IPS DF 19.7 (cell line): ENCODE results near the gene EMID1.
"Not testable (repeated sequence)": the region's sequence is repeated elsewhere in the genome, so short reads cannot be mapped to it uniquely, and the experiment has no call there.

Experiments used
- DNase-seq: peaks from one replicate; pipeline ENCODE4 v3.0.0-alpha.2; 2013; ENCODE audit warnings: low read depth, low spot score

EMID1 gene

DNA sequence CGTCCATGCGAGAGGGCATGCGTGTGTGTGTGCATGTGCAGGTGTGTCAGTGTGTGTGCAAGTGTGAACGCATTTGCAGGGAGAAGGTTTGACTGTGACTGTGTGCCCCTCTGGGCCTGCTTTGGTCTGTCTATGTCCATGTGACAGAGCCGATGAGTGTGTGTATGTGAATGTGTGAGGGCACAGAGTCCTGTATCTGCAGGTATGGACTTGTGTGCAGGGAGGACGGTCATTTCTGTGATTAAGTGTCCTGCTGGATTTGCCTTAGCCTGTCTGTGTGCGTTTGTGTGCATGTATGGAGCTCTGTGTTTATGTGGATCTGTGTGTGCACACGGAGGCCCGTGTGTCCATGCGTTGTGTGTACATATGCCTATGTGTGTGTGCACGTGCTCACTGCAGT is 5.4 kb downstream of the EMID1 start:
- DNase-seq: no peak

DNA sequence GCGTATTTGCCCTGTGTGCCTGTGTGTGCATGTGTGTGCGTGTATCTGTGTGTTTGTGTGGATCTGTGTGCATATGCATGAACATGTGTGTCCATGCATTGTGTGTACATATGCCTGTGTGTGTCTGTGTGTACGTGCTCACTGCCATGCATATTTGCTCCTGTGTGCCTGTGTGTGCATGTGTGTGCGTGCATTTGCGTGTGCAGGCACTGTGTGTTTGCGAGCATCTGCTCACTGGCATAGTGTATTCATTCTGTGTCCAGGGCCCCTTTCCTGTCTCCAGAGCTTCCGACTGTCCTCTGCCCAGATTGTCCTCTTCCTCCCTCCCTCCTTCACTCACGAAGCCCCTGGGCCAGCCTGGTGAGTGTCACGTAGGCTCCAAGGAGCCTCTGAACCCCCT is 5.8 kb downstream of the EMID1 start:
- no peak for DNase-seq

DNA sequence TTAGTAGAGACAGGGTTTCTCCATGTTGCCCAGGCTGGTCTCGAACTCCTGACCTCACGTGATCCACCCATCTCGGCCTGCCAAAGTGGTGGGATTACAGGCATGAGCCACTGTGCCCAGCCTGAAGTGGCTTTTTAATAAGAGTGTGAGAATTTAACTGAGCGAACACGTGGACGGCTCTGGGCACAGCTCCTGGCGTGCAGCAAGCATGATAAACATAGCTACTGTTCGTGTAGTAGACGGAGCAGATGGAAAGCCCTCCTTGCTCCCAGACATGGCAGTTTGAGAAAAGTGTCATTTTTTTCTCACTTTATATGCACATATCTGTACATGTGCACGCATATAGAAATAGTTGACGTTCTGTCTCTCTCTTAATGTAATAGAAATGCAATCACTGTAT is 7.0 kb downstream of the EMID1 start:
- DNase-seq: no peak

DNA sequence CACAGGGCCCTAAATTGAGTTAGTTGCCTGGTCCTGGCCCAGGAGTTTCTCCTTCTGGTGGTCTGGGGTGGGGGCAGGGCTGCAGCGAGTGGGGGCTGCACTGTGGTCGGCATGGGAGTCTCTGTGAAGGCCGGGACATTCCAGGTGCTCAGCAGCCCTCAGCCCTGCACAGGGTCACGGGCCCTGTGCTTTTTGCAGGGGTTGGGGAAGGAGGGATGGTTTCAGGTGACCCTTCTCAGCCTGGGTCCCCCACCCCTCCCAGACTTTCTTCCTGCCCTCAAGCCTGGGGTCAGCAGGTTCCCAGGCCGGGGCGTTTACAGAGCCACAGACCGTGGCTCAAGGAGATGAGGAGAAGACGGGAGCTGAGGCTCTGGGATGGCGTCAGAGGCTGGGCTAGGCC is 7.8 kb downstream of the EMID1 start:
- no peak for DNase-seq

DNA sequence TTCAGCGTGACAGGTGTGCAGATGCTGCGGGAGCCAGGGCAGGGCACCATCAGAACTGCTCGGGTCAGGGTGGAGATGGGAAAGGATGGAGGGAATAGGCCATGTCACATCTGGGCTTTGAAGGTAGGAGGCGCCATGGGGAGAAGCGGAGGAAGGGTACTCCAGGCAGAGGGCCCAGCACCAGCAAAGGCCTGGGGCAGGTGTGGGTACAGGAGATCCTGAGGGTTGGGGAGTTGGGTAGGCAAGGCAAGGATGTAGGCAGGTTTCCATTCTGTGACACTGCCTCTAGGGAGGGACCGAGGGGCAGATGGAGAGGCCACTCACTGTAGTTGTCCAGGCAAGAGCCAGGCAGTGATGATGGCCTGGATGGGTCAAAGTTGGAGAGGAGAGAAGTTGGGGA is 8.5 kb downstream of the EMID1 start:
- no peak for DNase-seq

DNA sequence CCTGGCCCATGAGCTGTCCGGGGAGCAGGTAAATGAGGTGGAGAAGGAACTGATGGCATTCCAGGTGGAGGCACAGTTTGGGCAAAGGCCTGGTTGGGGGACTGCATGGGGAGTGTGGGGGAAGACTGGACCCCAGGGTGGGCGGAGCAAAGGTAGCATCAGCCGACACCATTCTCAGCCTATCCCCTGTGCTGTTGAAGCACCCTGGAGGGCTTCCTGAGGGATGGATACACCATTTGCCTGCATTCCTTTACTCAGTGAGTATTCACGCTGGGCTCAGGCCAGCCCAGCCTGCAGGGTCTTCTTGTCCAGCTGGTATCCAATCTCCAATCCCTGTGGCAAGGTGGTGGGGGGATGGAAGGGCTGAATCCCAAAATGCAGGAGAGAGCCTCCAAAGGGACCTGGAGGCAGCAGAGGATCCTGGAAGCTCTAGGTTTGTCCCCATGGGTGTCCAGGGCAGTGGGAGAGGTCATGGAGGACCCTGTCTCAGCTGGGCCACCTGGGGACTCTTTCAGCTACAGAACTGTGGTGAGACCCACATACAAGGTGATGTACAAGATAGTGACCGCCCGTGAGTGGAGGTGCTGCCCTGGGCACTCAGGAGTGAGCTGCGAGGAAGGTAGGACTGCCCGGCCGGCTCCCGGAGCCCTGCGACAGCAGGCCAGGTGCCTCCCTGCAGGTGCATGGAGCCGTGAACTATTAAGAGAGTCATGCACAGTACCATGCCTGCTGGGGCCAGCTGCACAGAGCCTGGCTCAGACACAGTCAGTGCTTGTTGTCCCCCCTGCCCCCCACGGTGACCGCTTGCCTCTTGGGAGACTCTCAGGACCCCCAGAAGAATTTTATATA is 9.5 kb downstream of the EMID1 start:
- no peak for DNase-seq

DNA sequence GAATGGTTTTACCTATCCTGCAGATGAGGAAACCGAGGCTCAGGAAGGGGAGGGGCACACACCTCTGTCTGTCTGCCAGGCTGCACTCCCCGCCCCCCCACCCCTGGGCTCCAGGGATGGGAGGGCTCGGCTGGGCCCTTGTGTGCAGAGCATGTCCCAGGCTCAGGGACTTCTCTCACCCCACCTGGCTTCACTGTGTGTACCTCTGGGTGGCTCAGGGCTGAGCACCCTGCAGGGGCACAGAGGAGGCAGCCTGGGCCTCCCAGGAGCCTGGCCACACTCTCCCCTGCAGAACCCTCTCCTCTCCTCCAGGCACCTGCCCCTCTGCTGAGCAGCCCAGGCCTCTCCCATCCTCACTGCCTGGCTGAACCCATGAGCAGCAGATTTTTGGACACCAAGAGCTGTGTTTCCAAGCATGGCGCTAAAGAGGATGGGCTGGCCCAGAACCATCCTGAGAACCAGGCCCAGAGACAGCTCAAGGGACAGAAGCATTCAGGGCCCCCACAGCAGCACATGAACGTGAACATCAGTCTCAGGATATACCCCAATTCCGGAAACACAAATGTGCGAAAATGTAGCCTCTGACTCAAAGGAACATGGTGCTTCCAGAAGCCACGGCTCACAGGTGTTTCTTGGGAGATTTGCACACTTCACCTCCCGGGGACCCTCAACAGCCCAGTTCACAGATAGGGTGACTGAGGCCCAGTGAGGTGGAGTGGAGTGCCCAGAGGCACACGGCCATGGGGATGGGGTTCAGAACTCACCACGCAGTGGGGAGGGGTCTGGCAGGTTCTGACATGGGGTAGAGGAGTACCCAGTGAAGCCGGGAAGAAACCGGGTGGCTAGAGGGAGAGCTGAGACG is 10.5 kb downstream of the EMID1 start:
- no peak for DNase-seq

DNA sequence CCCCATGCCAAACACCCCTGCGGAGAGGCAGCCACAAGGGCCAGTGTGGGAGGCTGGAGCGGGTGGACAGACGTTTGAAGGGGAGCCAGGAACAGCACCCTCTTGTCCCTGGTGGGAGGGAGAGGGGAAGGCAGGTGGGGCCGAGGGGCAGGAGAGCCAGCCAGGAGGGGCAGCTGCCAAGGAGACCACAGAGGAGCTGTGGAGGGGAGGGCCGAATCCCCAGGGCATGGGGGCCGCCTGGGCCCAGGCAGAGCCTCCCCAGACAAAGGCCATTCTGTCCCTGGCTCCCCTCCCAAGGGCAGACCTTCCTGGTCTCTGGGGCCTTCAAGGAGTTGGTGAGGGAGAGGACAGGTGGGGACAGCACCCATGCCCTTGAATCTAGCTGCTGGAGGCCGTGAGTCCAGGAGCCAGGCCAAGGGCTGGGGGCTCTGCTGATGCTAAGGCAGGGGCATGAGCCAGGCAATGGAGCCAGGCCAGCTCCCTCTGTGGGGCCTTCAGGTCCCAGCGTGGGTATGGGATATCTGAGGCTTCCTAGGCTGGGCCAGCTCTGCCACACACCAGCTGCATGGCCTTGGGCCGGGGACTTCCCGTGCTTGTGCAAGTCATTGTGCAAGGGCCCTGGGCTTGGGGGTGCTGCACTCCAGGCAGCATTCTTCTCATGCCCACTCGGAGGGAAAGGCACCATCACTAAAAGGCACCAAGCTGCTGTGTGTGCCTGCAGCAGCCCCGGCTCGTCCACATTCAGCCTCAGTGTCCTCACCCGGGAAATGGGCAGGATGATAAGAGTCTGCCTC is 11.4 kb downstream of the EMID1 start:
- DNase-seq: no peak

DNA sequence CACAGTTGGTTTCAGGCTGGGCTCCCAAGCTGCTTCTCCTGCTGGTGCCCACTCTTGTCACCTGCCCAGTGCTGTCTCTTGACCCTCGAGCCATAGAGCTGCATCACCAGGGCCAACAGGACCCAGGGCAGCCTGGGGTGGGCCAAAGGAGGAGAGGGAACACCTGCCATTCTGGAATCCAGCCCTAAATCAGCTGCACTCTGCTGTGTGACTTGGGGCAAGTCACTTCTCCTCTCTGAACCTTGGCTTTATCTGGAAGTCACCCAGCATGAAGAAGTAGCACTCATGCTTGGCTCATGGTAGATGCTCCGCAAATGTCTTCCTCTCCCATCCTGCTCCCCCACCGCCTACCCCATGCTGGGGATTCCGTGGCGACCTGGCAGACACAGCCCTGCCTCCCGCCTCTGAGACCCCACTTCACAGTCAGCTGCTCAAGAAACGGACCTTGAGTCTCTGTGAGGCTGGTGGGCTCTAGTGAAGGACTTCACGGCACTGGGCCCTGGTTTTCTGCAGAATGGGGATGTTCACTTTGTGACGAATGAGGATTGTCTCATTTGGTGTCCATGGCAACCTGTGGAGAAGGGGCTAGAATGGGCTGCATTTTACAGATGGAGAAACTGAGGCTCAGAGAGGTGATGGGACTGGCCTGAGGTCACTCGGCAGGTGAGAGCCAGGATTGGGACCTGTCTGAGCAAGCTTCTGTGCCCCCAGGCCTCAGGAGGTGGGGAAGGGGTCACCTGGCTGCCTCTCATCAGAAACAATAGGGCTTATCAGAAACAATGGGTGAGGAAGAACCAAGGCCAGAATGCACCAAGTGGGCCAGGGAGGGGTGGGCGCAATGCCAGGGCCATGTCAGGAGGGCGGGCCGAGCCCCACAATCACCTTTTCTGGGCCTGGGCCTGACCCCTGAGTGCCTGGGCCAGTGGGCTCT is 12.4 kb downstream of the EMID1 start:
- DNase-seq: no peak

DNA sequence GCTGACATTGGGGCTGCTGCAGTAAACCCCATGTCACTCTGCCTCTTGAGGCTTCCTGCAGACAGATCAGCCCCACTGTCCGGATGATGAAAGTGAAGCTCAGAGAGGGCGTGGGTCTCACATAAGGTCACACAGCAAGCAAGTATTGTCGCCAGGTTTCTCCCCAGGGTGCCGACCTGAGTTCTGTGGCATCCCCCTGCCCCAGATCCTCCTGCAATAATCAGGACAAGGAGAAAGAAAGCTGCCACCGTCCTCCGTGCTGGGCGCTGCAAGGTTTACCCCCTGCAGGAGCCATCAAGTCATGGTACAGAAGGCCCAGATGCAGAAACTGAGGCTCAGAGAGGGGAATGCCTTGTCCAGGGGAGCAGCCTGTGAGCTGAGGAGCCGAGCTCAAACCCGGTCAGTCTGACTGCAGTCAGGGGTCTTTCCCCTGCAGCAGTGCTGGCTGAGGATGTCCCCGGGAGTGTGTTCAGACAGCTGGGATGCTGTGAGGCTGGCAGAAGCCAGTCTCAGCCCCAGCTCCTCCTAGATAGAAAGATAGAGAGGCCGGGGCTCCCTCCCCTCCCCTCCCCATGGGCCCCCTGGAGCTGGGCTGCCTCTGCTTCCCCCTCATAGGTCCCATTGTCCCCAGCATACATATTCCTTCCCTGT is 13.2 kb downstream of the EMID1 start:
- no peak for DNase-seq

DNA sequence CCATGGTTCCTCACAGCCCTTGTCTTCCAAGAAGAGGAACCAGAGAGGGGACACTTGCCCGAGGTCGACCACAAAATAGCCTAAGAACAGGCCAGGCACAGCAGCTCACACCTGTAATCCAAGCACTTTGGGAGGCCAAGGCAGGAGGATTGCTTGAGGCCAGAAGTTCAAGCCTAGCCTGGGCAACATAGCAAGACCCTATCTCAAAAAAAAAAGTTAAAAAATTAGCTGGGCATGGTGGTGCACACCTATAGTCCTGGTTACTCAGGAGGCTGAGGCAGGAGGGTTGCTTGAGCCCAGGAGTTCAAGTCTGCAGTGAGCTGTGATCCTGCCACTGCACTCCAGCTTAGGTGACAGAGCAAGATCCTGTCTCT is 13.7 kb downstream of the EMID1 start:
- not testable (repeated sequence) for DNase-seq

DNA sequence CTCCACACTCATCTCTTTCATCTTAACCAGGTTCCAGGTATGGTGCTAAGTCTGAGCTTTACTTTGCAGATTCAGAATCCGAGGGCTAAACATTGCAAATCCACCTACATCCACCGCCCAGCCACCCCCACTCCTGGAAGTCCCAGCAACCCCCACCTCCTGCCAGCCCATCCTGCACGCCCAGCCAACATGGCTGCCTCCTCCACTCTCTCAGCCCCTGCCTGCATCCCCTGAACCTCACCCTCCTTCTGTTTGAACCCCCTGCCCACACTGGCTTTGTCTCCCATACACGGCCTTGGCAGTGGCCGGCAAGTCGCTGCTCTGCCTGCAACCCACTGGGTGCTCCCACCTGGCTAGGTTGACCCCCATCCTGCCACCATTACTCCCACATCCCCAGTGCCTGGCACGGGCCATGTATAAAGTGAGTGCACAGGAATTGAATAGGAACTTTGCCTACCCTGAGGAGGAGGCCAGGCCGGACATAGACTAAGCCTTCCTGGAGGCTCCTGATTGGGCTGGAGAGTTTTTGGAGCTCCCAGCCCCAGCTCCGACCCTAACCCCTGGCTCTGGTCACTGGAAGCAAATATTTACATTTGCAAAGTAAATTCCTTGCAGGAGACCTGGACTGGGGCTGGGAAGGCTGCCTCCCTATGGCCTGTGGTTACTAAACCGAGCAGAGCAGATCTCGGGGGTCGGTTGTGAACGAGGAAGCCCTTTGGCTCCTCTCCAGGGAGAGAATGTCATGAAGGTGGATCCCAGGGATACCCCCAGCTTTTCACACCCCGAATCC is 14.4 kb downstream of the EMID1 start:
- DNase-seq: no peak

DNA sequence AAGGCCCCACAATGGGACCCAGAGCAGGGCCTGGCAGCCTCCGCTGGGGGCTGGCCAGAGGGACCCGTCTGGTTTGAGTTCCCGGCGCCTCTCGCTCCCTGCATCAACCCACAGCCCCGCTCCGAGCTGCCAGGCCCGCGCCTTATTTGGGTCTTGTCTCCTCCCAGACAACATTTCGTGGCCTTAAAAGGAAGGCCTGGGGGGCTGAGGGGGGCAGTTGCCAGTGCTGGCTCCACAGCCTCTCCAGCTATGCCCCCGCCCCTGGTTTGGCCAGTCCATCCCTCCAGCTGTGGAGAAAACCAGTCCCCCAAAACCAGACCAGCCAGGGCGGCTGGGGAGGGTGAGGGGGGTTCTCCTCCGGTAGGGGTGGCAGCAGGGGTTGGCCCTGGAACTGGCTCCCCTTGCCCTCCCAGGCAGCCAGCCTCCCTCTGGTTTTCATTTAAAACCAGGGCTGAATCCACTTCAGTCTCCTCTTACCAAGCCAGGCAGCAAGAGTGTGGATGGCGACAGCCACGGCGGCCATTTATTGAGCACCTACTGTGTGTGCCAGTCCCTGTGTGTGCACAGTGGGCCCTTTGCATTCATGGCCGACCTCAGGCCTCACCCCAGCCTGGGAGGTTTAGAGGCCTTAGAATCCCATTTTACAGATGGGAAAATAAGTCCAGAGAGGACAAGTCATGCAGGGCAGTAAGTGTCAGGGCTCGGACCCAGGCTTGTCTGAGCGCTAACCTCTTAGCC is 18.6 kb downstream of the EMID1 start:
- DNase-seq: no peak

DNA sequence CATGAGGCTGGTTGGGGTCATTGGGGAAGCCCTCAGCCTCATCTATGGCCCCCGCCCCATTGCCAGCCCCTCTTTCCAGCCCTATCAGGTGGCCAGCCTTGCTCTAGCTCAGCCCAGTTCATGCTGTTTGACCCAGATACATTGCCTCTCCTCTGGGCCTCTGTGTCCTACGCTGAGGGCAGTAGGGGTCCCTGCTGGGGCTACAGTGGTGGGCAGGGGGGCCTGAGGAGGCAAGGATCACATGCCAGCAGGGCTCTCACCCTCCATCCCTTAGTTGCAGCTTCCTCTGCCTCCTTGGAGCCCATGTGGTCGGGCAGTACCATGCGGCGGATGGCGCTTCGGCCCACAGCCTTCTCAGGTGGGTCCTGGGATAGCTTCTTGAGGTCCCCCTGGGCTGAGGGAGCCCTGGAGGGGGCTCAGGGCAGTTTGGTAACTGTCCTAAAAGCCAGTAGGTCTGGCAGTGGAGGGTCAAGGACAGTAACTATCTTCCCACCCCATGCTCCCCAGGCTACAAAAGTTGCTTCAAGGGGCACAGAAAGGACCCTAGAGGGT is 19.2 kb downstream of the EMID1 start:
- DNase-seq: no peak

DNA sequence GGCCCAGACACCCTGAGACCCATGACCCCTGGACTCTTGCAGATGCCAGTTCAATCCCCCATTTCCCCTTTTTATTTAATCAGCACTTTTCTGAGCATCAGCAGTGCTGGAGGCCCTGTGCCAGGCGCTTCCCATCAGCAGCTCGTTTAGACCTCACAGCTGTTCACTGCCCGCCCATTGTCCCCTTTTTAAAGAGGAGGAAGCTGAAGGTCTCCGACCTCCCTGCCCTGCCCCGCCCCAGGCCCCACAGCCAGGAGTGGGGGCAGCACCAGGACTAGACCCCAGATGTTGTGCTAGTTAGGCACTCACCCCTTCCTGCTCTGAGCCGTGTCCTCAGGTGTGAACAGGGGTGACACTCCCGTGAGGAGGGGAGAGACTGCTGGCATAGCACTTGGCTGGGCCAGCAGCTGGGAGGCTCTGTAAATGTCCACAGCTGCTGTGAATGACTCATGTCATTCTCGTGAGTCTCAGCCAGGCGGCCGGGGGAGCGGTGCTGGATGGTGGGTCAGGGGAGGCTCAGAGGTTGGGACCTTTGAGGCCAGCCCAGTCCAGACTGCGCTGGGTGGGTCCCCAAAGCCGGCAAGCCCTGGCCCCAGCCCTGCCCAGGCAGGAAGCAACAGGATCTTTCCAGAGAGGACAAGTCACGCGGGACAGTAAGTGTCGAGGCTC is 19.9 kb downstream of the EMID1 start:
- DNase-seq: no peak

DNA sequence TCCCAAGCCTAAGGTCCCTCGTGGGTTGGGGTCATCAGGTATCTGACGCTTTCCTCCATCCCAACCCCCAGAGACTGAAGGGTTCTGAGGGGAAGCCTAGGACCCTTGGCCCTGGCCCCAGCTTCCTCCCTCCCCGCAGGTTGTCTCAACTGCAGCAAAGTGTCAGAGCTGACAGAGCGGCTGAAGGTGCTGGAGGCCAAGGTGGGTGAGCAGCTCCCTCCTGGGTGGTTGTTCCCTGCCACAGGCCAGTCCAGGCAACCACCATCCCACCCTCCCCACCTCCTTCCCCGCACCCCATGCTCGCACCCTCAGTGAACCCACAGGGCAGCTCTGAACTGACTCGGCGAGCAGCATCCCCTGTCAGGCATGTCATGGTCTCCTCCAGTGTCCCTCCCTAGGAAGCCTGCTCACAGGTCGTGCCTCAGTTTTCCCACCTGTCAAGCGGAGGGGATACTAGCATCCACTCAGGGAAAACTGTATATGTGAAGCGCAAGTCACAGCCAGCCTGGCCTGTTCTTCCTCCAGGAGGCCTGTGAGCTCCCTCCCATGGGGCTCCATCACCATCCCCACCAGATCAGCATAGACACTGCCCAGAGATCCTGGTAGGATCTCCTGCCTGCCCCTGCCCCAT is 20.8 kb downstream of the EMID1 start:
- DNase-seq: no peak

DNA sequence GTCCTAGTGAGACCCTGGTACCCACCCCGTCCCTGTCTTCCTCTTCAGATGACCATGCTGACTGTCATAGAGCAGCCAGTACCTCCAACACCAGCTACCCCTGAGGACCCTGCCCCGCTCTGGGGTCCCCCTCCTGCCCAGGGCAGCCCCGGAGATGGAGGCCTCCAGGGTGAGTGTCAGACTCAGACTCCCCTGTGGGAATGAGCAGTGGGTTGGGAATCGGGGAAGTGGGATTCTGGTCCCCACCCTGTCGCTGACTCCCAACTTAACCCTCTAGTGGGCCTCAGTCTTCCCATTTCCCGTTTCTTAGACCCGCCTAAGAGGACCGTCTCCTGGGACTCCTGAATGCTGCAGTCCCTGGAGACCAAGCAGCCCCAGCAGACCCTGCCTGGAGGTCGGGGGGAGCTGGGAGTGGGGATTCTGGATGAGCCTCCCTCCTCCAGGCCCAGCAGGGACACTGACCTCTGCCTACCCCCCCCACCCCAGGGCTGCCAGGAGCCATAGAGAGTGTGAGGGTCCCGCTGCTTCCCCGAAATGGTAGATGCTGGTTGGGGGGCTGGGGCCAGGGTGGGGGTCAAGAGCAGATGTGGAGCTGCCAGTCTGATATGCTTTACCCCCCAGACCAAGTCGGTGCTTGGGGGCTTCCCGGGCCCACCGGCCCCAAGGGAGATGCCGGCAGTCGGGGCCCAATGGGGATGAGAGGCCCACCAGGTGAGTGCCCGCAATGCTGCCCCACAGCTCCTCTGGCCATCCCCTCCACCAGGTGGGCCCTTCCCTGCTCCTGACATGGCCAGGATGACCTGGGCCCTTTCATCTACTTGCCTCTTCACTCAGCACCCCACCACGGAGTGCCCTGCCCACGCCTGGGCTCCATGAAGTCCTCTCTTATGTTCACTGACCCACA is 25.5 kb downstream of the EMID1 start:
- no peak for DNase-seq
